Measurements from ENCODE around the gene ATG9B.
A peak's percentile ranks its signal among the peaks of the same experiment; 100 is the strongest.

ATG9B gene

GRCh38 chr7:151056283-151056665 lies 32.0 kb upstream of the ATG9B start:
- H3K27ac ChIP-seq, result peak overlapping the region; percentile 96
- POLR2A ChIA-PET (ENCODE audit: low non-redundant PET), result no interaction called here
- CTCF ChIA-PET, result interaction anchor here (0.6 kb wide), 1 partner anchor 31 kb away, joined by 3 read pairs; no protein-coding TSS in a partner anchor
- no peak for TF ChIP-seq CTCF (conservative IDR thresholded peaks at IDR 0.05; ENCODE audit: low read depth)
- DNase-seq (ENCODE audit: low spot score), result no peak

- ChIA-PET POLR2A (ENCODE audit: low non-redundant PET) (no interaction called here), CTCF (no interaction called here)
- DNase-seq (ENCODE audit: low spot score), result no peak
- H3K27ac ChIP-seq, result no peak overlapping the region
- TF ChIP-seq CTCF (conservative IDR thresholded peaks at IDR 0.05; ENCODE audit: low read depth), result no peak
These were observed 29.5 kb upstream of the ATG9B start for GRCh38 chr7:151053751-151054150.

GRCh38 chr7:151053096-151053495 lies 28.8 kb upstream of the ATG9B start:
- no peak for DNase-seq (ENCODE audit: low spot score)
- no peak for TF ChIP-seq CTCF (conservative IDR thresholded peaks at IDR 0.05; ENCODE audit: low read depth)
- no peak overlapping the region for H3K27ac ChIP-seq
- ChIA-PET POLR2A (ENCODE audit: low non-redundant PET) (no interaction called here), CTCF (no interaction called here)

- H3K27ac ChIP-seq, result no peak overlapping the region
- peak; percentile 39 for DNase-seq (ENCODE audit: low spot score)
- POLR2A ChIA-PET (ENCODE audit: low non-redundant PET), result no interaction called here
- CTCF ChIA-PET, result no interaction called here
- no peak for TF ChIP-seq CTCF (conservative IDR thresholded peaks at IDR 0.05; ENCODE audit: low read depth)
These were observed 26.8 kb upstream of the ATG9B start for GRCh38 chr7:151051108-151051507.

GRCh38 chr7:151048911-151049463 lies 24.7 kb upstream of the ATG9B start:
- DNase-seq (ENCODE audit: low spot score), result no peak
- no peak for TF ChIP-seq CTCF (conservative IDR thresholded peaks at IDR 0.05; ENCODE audit: low read depth)
- H3K27ac ChIP-seq, result no peak overlapping the region
- ChIA-PET POLR2A (ENCODE audit: low non-redundant PET) (no interaction called here), CTCF (no interaction called here)

GRCh38 chr7:151047976-151048815 lies 23.9 kb upstream of the ATG9B start, which contains the start of gene ASIC3:
Gene ASIC3 (plus strand): TSS chr7:151048531. CDS start chr7:151048886, 355 bp downstream.
- DNase-seq (ENCODE audit: low spot score), result no peak
- no peak for TF ChIP-seq CTCF (conservative IDR thresholded peaks at IDR 0.05; ENCODE audit: low read depth)
- CTCF ChIA-PET, result no interaction called here
- H3K27ac ChIP-seq, result peak within 1 kb of the TSS; percentile 54; the same call in 1 of the 2 replicates
- POLR2A ChIA-PET (ENCODE audit: low non-redundant PET), result no interaction called here
